A673 (cell line): ENCODE measurements around the gene CXXC4. TPM values are rescaled to one million over a fixed set of nuclear protein-coding genes. Genes with fewer than 3 reads are reported as not detected.

ENCODE experiments used
- BruUV-seq: library from RNA; stranded (reverse); fragments of 400-500 nt; replicated peaks from 2 replicates; lab custom pipeline; 2021; lab: Mats Ljungman, UMichigan
- CTCF ChIA-PET: fragments of 300-600 bp; sonication (Branson Sonifier 250); formaldehyde crosslinking; loops from one replicate; lab custom pipeline; 2022; ENCODE audit warnings: antibody characterized with exemption; lab: Charles Lee
- POLR2A ChIA-PET: fragments of 300-600 bp; sonication (Branson Sonifier 250); formaldehyde crosslinking; loops from one replicate; lab custom pipeline; 2022; ENCODE audit warnings: antibody characterized with exemption; ENCODE audit not compliant: low non-redundant PET; lab: Charles Lee
- DNase-seq: peaks from one replicate; pipeline ENCODE4 v3.0.0-alpha.2; 2015; ENCODE audit warnings: low spot score
- H3K27ac ChIP-seq: fragments of 200-600 bp; sonication (generic); 2 replicates; pipeline ENCODE4 v1.5.1; 2016; ENCODE audit warnings: mixed run types, low read depth, mild to moderate bottlenecking, mixed read lengths, antibody characterized with exemption, low read length; ENCODE audit not compliant: poor library complexity, severe bottlenecking
- H3K27me3 ChIP-seq: fragments of 200-600 bp; sonication (generic); replicated peaks from 2 replicates; pipeline ENCODE4 v1.6.1; 2017; ENCODE audit warnings: mixed run types, low read depth, mild to moderate bottlenecking, mixed read lengths, antibody characterized with exemption, low read length; ENCODE audit not compliant: insufficient read depth, poor library complexity
- H3K36me3 ChIP-seq: fragments of 200-600 bp; sonication (generic); 2 replicates; pipeline ENCODE4 v1.6.1; 2016; ENCODE audit warnings: mixed run types, mild to moderate bottlenecking, mixed read lengths, antibody characterized with exemption, low read length; ENCODE audit not compliant: insufficient read depth, poor library complexity, severe bottlenecking
- H3K4me1 ChIP-seq: fragments of 200-600 bp; sonication (generic); 2 replicates; pipeline ENCODE4 v1.6.1; 2017; ENCODE audit warnings: mixed run types, mild to moderate bottlenecking, mixed read lengths, antibody characterized with exemption, low read length; ENCODE audit not compliant: insufficient read depth, poor library complexity, severe bottlenecking
- H3K4me3 ChIP-seq: fragments of 200-600 bp; sonication (generic); 2 replicates; pipeline ENCODE4 v1.5.1; 2016; ENCODE audit warnings: low read depth, mixed run types, mild to moderate bottlenecking, mixed read lengths, low read length; ENCODE audit not compliant: poor library complexity, severe bottlenecking
- H3K9me3 ChIP-seq: fragments of 200-600 bp; sonication (generic); 2 replicates; pipeline ENCODE4 v1.6.1; 2016; ENCODE audit warnings: mixed run types, low read depth, mild to moderate bottlenecking, mixed read lengths, antibody characterized with exemption, low read length; ENCODE audit not compliant: poor library complexity, severe bottlenecking
- EZH2 ChIP-seq: fragments of 200-600 bp; sonication (generic); IDR thresholded peaks from 2 replicates; pipeline ENCODE4 v1.6.1; 2017; ENCODE audit warnings: borderline replicate concordance, low read depth, mild to moderate bottlenecking, mixed read lengths, antibody characterized with exemption, low read length; ENCODE audit not compliant: poor library complexity, severe bottlenecking
- intact Hi-C: fragments of 100-400 bp; cut with micrococcal nuclease; formaldehyde crosslinking; loops from one replicate; pipeline ENCODE4 v1.10.0; 2022; ENCODE audit not compliant: unreplicated experiment
- total RNA-seq: library from RNA; stranded (reverse); gene quantifications from 2 replicates; pipeline ENCODE4 v1.2.3, GENCODE V29; 2021
- TF ChIP-seq, protein P1 (sequence below): fragments of 300-800, 200-600 bp; sonication (generic); conservative IDR thresholded peaks from 2 replicates; pipeline ENCODE4 v1.5.1; 2017; ENCODE audit warnings: low read depth, mild to moderate bottlenecking, antibody characterized with exemption, low read length, moderate library complexity, mixed read lengths

The CXXC4 gene
- total RNA-seq, 1 experiment from 2014 or later = 1.8 TPM

DNA sequence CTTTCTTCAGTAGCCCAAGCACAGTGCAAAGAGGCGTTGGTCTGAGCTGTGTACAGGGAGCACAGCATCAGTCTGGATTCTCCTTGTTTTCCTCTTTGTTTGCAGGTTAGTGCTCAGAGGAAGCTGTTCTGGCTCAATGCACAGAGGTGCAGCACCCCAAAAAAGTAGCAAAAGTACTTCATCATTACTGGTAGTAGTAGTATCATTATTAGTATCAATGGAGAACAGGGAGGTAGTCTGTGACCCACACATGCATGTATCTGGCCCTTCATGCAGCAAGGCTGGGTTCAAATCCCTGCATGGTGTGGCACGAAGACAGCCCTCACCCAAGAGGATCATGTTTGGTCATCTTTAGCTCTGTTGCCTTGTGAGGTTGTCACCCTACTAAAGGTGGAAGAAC, 68.7 kb downstream of the CXXC4 start:
- no peaks in the 10 kb centered on the region for H3K36me3 ChIP-seq
- H3K4me1 ChIP-seq = peaks cover 22% of the 10 kb centered on the region
- ChIA-PET CTCF (no interaction called here), POLR2A (no interaction called here)
- H3K4me3 ChIP-seq = no peak overlapping the region
- no TSS peak for BruUV-seq
- intact Hi-C loops = no loop called here
- peaks cover 12% of the 10 kb centered on the region for H3K9me3 ChIP-seq
- TF ChIP-seq EZH2 = no peak
- TF ChIP-seq, protein P1, sequence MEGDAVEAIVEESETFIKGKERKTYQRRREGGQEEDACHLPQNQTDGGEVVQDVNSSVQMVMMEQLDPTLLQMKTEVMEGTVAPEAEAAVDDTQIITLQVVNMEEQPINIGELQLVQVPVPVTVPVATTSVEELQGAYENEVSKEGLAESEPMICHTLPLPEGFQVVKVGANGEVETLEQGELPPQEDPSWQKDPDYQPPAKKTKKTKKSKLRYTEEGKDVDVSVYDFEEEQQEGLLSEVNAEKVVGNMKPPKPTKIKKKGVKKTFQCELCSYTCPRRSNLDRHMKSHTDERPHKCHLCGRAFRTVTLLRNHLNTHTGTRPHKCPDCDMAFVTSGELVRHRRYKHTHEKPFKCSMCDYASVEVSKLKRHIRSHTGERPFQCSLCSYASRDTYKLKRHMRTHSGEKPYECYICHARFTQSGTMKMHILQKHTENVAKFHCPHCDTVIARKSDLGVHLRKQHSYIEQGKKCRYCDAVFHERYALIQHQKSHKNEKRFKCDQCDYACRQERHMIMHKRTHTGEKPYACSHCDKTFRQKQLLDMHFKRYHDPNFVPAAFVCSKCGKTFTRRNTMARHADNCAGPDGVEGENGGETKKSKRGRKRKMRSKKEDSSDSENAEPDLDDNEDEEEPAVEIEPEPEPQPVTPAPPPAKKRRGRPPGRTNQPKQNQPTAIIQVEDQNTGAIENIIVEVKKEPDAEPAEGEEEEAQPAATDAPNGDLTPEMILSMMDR = no peak
- no peak overlapping the region for H3K27ac ChIP-seq
- H3K27me3 ChIP-seq = no peaks in the 10 kb centered on the region
- no peak for DNase-seq

- no peak for TF ChIP-seq EZH2
- TF ChIP-seq, protein P1 = no peak
- Histone ChIP-seq H3K9me3 (peaks cover 12% of the 10 kb centered on the region), H3K27ac (no peak overlapping the region), H3K27me3 (no peaks in the 10 kb centered on the region), H3K36me3 (no peaks in the 10 kb centered on the region), H3K4me3 (peak overlapping the region; percentile 17), H3K4me1 (peaks cover 23% of the 10 kb centered on the region)
- CTCF ChIA-PET = no interaction called here
- DNase-seq = peak; percentile 33
- intact Hi-C loops = no loop called here
- POLR2A ChIA-PET = no interaction called here
- BruUV-seq = no TSS peak
Measured at GRCh38 chr4:104424989-104425388, 69.7 kb downstream of the CXXC4 start.

DNA sequence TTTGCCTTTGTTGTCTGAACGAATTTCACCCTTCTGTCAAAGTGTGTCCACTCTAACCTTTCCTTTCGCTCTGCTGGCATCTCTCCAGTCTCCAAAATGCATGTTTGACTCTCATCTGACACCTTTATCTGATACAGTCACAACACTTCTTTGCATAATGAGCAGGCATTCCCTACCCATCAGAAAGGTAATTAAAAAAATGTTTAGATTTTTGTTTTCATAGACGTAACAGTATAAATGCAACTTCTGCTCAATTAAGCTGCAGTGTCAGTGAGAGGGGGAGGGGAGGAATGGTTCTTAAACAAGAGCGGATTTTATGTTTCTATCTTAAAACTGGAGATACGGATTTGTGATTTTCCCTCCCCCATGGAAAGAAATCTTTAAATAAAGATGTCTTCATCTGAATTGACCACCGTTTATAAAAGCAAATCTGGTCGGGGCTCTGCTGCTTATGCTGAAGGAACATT, 70.2 kb downstream of the CXXC4 start:
- CTCF ChIA-PET = no interaction called here
- H3K4me1 ChIP-seq = peaks cover 23% of the 10 kb centered on the region
- H3K36me3 ChIP-seq = no peaks in the 10 kb centered on the region
- peaks cover 12% of the 10 kb centered on the region for H3K9me3 ChIP-seq
- BruUV-seq = no TSS peak
- intact Hi-C loops = no loop called here
- H3K27me3 ChIP-seq = no peaks in the 10 kb centered on the region
- peak overlapping the region; percentile 17 for H3K4me3 ChIP-seq
- no peak overlapping the region for H3K27ac ChIP-seq
- TF ChIP-seq EZH2 = no peak
- TF ChIP-seq, protein P1 = no peak
- DNase-seq = no peak
- POLR2A ChIA-PET = no interaction called here
